Measurements from ENCODE around the gene SHC2.

SHC2 gene

DNA sequence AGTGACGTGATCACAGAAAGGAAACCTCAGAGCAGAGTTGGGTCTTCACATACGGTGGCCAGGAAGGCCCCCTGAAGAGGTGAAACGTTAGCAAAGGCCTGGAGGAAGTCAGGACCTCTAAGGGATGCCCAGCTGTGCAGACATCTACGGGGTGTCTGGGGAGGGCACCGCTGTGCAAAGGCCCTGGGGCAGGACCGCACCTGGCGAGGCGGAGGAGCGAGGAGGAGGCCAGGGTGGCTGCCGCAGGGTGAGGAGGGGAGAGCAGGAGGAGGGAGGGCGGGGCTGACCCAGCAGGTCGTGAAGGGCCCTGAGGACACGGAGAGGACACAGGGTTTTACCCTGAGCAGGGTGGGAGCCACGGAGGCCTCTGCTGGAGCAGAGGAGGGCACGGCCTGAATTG is 23.7 kb upstream of the SHC2 start:
- TF ChIP-seq SP3 (tag by site-specific recombination; IDR thresholded peaks at IDR 0.05): no peak
- TF ChIP-seq, protein P1, sequence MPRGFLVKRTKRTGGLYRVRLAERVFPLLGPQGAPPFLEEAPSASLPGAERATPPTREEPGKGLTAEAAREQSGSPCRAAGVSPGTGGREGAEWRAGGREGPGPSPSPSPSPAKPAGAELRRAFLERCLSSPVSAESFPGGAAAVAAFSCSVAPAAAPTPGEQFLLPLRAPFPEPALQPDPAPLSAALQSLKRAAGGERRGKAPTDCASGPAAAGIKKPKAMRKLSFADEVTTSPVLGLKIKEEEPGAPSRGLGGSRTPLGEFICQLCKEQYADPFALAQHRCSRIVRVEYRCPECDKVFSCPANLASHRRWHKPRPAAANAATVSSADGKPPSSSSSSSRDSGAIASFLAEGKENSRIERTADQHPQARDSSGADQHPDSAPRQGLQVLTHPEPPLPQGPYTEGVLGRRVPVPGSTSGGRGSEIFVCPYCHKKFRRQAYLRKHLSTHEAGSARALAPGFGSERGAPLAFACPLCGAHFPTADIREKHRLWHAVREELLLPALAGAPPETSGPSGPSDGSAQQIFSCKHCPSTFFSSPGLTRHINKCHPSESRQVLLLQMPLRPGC (tag by site-specific recombination; IDR thresholded peaks at IDR 0.05): no peak
- TF ChIP-seq ZIC2 (tag by site-specific recombination; IDR thresholded peaks at IDR 0.05): 0 out of 2 replicates have a peak, but pooled peaks have one; percentile 16
- no peak for TF ChIP-seq ZFP3 (tag by site-specific recombination; IDR thresholded peaks at IDR 0.05; ENCODE audit: low read depth)
- peak; percentile 93 for TF ChIP-seq ZNF623 (tag by site-specific recombination; IDR thresholded peaks at IDR 0.05)
- TF ChIP-seq ZNF629 (tag by site-specific recombination; IDR thresholded peaks at IDR 0.05): no peak
- ChIA-PET CTCF (no interaction called here), POLR2A (no interaction called here)
- Histone ChIP-seq H3K9me3 (ENCODE audit: control insufficient read depth, insufficient read depth, low read depth, low read length) (no peaks in the 10 kb centered on the region), H3K27ac (ENCODE audit: extremely low read depth, low read depth, low read length) (no peak overlapping the region), H3K4me1 (ENCODE audit: control insufficient read depth, insufficient read depth, low read length) (no peaks in the 10 kb centered on the region), H3K4me3 (ENCODE audit: low read depth, low read length) (no peak overlapping the region), H3K36me3 (ENCODE audit: control insufficient read depth in 2 of 2, insufficient read depth in 1 of 2, low read length in 2 of 2) (no peaks in the 10 kb centered on the region)

DNA sequence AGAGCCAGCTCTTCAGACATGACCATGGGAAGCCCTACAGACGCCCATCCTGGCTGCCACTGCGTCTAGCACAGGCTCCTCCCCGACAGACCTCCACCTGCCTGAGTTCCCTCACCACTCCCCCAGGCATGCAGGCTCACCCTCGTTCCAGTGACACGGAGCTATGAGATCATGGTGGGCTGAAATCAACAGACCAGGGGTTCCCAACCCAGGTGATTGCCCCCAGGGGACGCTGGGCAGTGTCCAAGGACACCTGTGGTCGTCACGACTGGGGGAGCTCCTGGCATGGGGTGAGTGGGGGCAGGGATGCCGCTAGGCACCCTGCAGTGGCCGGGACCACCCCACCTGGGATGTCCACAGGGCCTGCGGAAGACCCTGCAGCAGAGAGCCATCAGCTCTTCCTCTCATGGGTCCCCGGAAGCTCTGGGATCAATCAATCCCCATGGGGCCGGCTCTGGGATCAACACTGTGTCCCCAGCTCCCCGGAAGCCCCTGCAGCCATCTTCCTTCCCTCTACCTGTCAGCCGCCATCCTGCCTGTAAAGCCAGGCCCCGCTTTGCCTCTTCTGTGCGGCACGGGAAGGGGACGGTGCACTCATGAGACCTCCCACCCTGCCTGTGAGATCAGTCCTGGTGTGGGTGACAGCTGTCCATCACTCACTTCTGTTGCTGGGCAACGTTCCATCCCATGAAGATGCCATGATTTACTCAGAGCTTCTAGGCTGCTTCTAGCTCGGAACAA is 22.7 kb upstream of the SHC2 start:
- no peaks in the 10 kb centered on the region for H3K9me3 ChIP-seq (ENCODE audit: control insufficient read depth, insufficient read depth, low read depth, low read length)
- POLR2A ChIA-PET: interaction anchor here (0.5 to 0.7 kb wide), 2 partner anchors 80 to 231 kb away, joined by 3 to 4 read pairs; no protein-coding TSS in a partner anchor
- no peak overlapping the region for H3K4me3 ChIP-seq (ENCODE audit: low read depth, low read length)
- no peak overlapping the region for H3K27ac ChIP-seq (ENCODE audit: extremely low read depth, low read depth, low read length)
- CTCF ChIA-PET: no interaction called here
- TF ChIP-seq ZNF707 (tag by site-specific recombination; IDR thresholded peaks at IDR 0.05) (no peak), GLIS1 (tag by site-specific recombination; IDR thresholded peaks at IDR 0.05) (peak; percentile 94), ZNF423 (tag by site-specific recombination; IDR thresholded peaks at IDR 0.05) (no peak), ZBTB17 (tag by site-specific recombination; IDR thresholded peaks at IDR 0.05) (peak; percentile 52; the same call in 1 of the 2 replicates), ZIC2 (tag by site-specific recombination; IDR thresholded peaks at IDR 0.05) (peak; percentile 42)
- TF ChIP-seq, protein P2, sequence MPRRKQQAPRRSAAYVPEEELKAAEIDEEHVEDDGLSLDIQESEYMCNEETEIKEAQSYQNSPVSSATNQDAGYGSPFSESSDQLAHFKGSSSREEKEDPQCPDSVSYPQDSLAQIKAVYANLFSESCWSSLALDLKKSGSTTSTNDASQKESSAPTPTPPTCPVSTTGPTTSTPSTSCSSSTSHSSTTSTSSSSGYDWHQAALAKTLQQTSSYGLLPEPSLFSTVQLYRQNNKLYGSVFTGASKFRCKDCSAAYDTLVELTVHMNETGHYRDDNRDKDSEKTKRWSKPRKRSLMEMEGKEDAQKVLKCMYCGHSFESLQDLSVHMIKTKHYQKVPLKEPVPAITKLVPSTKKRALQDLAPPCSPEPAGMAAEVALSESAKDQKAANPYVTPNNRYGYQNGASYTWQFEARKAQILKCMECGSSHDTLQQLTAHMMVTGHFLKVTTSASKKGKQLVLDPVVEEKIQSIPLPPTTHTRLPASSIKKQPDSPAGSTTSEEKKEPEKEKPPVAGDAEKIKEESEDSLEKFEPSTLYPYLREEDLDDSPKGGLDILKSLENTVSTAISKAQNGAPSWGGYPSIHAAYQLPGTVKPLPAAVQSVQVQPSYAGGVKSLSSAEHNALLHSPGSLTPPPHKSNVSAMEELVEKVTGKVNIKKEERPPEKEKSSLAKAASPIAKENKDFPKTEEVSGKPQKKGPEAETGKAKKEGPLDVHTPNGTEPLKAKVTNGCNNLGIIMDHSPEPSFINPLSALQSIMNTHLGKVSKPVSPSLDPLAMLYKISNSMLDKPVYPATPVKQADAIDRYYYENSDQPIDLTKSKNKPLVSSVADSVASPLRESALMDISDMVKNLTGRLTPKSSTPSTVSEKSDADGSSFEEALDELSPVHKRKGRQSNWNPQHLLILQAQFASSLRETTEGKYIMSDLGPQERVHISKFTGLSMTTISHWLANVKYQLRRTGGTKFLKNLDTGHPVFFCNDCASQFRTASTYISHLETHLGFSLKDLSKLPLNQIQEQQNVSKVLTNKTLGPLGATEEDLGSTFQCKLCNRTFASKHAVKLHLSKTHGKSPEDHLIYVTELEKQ (tag by site-specific recombination; IDR thresholded peaks at IDR 0.05; ENCODE audit: borderline replicate concordance): peak; percentile 47; the same call in 1 of the 2 replicates
- H3K4me1 ChIP-seq (ENCODE audit: control insufficient read depth, insufficient read depth, low read length): no peaks in the 10 kb centered on the region
- no peaks in the 10 kb centered on the region for H3K36me3 ChIP-seq (ENCODE audit: control insufficient read depth in 2 of 2, insufficient read depth in 1 of 2, low read length in 2 of 2)

DNA sequence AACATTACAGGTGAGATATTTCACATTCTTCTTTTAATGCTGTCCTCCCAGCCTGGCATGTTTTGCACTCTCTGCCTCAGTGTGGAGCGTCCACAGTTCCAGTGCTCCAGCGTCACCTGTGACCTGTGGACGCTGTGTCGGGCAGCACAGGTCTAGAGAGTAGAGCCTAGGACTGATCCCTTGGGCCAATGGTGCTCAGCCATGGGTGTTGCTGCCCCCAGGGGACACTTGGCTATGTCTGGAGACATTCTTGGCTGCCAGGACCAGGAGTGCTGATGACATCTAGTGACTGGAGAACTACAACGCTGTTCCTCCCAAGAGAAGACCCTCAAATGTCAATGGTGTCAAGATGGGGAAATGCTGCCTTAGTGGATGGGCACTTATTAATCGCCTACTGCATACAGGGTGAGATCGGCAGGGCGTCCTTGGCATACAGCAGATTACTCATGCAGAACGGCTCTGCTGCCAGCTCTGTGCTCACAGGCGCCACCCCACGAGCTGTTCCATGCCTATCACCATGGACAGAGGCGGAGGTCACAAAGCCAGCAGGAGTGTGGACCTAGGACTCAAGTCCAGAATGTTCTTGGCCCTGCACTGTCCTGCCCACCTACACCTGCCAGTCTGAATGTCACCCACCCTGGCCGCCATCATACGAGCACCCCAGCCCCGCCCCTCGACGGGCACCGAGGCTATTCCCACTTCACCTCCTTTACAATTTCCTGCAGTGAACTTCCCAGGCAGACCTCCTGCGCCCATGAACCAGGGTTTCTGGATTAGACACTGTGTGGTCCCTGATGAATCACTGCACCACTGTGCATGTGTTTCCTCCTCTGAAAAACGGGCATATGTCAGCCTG is 21.6 kb upstream of the SHC2 start:
- Histone ChIP-seq H3K27ac (ENCODE audit: extremely low read depth, low read depth, low read length) (no peak overlapping the region), H3K4me1 (ENCODE audit: control insufficient read depth, insufficient read depth, low read length) (no peaks in the 10 kb centered on the region), H3K9me3 (ENCODE audit: control insufficient read depth, insufficient read depth, low read depth, low read length) (no peaks in the 10 kb centered on the region), H3K4me3 (ENCODE audit: low read depth, low read length) (no peak overlapping the region), H3K36me3 (ENCODE audit: control insufficient read depth in 2 of 2, insufficient read depth in 1 of 2, low read length in 2 of 2) (no peaks in the 10 kb centered on the region)
- POLR2A ChIA-PET: interaction anchor here (0.5 kb wide), 1 partner anchor 232 kb away, joined by 4 read pairs; no protein-coding TSS in a partner anchor
- CTCF ChIA-PET: interaction anchor here (0.7 kb wide), 1 partner anchor 28 kb away, joined by 3 read pairs; no protein-coding TSS in a partner anchor
- TF ChIP-seq ZNF792 (tag by site-specific recombination; IDR thresholded peaks at IDR 0.05): peak; percentile 93
- 0 out of 2 replicates have a peak, but pooled peaks have one; percentile 12 for TF ChIP-seq ZBTB8A (tag by site-specific recombination; IDR thresholded peaks at IDR 0.05)
- no peak for TF ChIP-seq ZNF548 (tag by site-specific recombination; IDR thresholded peaks at IDR 0.05)
- TF ChIP-seq ZNF473 (tag by site-specific recombination; IDR thresholded peaks at IDR 0.05): no peak
- TF ChIP-seq GLIS1 (tag by site-specific recombination; IDR thresholded peaks at IDR 0.05): peak; percentile 50; the same call in 1 of the 2 replicates
- TF ChIP-seq ZNF24 (tag by site-specific recombination; IDR thresholded peaks at IDR 0.05): no peak
- TF ChIP-seq, protein P3, sequence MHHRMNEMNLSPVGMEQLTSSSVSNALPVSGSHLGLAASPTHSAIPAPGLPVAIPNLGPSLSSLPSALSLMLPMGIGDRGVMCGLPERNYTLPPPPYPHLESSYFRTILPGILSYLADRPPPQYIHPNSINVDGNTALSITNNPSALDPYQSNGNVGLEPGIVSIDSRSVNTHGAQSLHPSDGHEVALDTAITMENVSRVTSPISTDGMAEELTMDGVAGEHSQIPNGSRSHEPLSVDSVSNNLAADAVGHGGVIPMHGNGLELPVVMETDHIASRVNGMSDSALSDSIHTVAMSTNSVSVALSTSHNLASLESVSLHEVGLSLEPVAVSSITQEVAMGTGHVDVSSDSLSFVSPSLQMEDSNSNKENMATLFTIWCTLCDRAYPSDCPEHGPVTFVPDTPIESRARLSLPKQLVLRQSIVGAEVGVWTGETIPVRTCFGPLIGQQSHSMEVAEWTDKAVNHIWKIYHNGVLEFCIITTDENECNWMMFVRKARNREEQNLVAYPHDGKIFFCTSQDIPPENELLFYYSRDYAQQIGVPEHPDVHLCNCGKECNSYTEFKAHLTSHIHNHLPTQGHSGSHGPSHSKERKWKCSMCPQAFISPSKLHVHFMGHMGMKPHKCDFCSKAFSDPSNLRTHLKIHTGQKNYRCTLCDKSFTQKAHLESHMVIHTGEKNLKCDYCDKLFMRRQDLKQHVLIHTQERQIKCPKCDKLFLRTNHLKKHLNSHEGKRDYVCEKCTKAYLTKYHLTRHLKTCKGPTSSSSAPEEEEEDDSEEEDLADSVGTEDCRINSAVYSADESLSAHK (tag by site-specific recombination; IDR thresholded peaks at IDR 0.05): no peak
- TF ChIP-seq, protein P4, sequence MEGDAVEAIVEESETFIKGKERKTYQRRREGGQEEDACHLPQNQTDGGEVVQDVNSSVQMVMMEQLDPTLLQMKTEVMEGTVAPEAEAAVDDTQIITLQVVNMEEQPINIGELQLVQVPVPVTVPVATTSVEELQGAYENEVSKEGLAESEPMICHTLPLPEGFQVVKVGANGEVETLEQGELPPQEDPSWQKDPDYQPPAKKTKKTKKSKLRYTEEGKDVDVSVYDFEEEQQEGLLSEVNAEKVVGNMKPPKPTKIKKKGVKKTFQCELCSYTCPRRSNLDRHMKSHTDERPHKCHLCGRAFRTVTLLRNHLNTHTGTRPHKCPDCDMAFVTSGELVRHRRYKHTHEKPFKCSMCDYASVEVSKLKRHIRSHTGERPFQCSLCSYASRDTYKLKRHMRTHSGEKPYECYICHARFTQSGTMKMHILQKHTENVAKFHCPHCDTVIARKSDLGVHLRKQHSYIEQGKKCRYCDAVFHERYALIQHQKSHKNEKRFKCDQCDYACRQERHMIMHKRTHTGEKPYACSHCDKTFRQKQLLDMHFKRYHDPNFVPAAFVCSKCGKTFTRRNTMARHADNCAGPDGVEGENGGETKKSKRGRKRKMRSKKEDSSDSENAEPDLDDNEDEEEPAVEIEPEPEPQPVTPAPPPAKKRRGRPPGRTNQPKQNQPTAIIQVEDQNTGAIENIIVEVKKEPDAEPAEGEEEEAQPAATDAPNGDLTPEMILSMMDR (tag by site-specific recombination; IDR thresholded peaks at IDR 0.05): peak; percentile 53; the same call in 1 of the 2 replicates

All from HEK293 (cell line).